Loucy (cell line): ENCODE data around the gene LHFPL3.

Experiments
- CTCF ChIP-seq: fragments of 200-600 bp; sonication (generic); conservative IDR thresholded peaks from 2 replicates; pipeline ENCODE4 v1.5.1; 2014; ENCODE audit warnings: mild to moderate bottlenecking, antibody characterized with exemption, low read length
- EZH2phosphoT487 ChIP-seq: fragments of 200-600 bp; IDR thresholded peaks from 2 replicates; pipeline ENCODE4 v1.6.1; 2018; ENCODE audit warnings: antibody characterized with exemption, mild to moderate bottlenecking, moderate library complexity, borderline replicate concordance

DNA sequence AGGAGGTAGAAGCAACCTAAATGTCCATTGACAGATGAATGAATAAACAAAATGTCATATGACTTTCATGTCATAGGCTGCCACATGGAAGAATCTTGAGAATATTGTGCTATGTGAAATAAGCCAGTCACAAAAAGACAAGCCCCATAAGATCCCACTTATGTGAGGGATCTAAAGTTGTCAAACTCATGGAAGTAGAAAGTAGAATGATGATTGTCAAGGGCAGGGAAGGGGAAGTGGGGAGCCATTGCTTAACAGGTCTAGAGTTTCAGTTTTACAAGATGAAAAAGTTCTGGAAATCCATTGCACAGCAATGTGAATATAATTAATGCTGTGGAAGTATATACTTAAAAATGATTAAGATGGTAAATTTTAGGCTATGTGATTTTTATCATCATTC lies 456.3 kb downstream of the LHFPL3 start:
- TF ChIP-seq CTCF (no peak), EZH2phosphoT487 (no peak)
